ENCODE data around the gene RORC.
A peak's percentile ranks its signal among the peaks of the same experiment; 100 is the strongest.

Gene RORC

GRCh38 chr1:151839457-151840403 lies 8.1 kb upstream of the RORC start, which contains the start of gene C2CD4D:
Gene C2CD4D, minus strand, starts transcription at chr1:151839820. Its CDS starts 831 bp downstream, at chr1:151838989.
- peak within 1 kb of the TSS; percentile 63 for H3K9ac ChIP-seq (ENCODE audit: low read depth, low read length)
- peaks cover 17% of the 10 kb centered on the region for H3K4me1 ChIP-seq (ENCODE audit: insufficient read depth, low read length)
- no peaks in the 10 kb centered on the region for H3K9me3 ChIP-seq (ENCODE audit: control insufficient read depth, insufficient read depth, low read length)

GRCh38 chr1:151839082-151839412 lies 7.4 kb upstream of the RORC start:
- Histone ChIP-seq H3K9ac (ENCODE audit: low read depth, low read length) (peak overlapping the region; percentile 63), H3K9me3 (ENCODE audit: control insufficient read depth, insufficient read depth, low read length) (no peaks in the 10 kb centered on the region), H3K4me1 (ENCODE audit: insufficient read depth, low read length) (peaks cover 17% of the 10 kb centered on the region), H3K36me3 (ENCODE audit: insufficient read depth, low read length) (no peaks in the 10 kb centered on the region)

More at GRCh38 chr1:151839457-151840403, 8.1 kb upstream of the RORC start, which contains the start of gene C2CD4D:
- H3K36me3 ChIP-seq (ENCODE audit: insufficient read depth, low read length), result no peaks in the 10 kb centered on the region

- no peaks in the 10 kb centered on the region for H3K36me3 ChIP-seq (ENCODE audit: insufficient read depth, low read length)
- H3K4me1 ChIP-seq (ENCODE audit: insufficient read depth, low read length), result peaks cover 17% of the 10 kb centered on the region
- peak overlapping the region; percentile 63 for H3K9ac ChIP-seq (ENCODE audit: low read depth, low read length)
- H3K9me3 ChIP-seq (ENCODE audit: control insufficient read depth, insufficient read depth, low read length), result no peaks in the 10 kb centered on the region
These were observed 6.8 kb upstream of the RORC start for GRCh38 chr1:151838222-151839081.

GRCh38 chr1:151837884-151838221 lies 6.3 kb upstream of the RORC start:
- peak overlapping the region; percentile 63; the same call in 1 of the 2 replicates for H3K9ac ChIP-seq (ENCODE audit: low read depth, low read length)
- no peaks in the 10 kb centered on the region for H3K9me3 ChIP-seq (ENCODE audit: control insufficient read depth, insufficient read depth, low read length)
- peaks cover 17% of the 10 kb centered on the region for H3K4me1 ChIP-seq (ENCODE audit: insufficient read depth, low read length)
- H3K36me3 ChIP-seq (ENCODE audit: insufficient read depth, low read length), result no peaks in the 10 kb centered on the region

- peaks cover 17% of the 10 kb centered on the region for H3K4me1 ChIP-seq (ENCODE audit: insufficient read depth, low read length)
- no peaks in the 10 kb centered on the region for H3K9me3 ChIP-seq (ENCODE audit: control insufficient read depth, insufficient read depth, low read length)
- H3K9ac ChIP-seq (ENCODE audit: low read depth, low read length), result peak overlapping the region; percentile 63; the same call in 1 of the 2 replicates
- no peaks in the 10 kb centered on the region for H3K36me3 ChIP-seq (ENCODE audit: insufficient read depth, low read length)
These were observed 5.6 kb upstream of the RORC start for GRCh38 chr1:151837197-151837596.

- no peaks in the 10 kb centered on the region for H3K36me3 ChIP-seq (ENCODE audit: insufficient read depth, low read length)
- H3K9me3 ChIP-seq (ENCODE audit: control insufficient read depth, insufficient read depth, low read length), result no peaks in the 10 kb centered on the region
- H3K4me1 ChIP-seq (ENCODE audit: insufficient read depth, low read length), result peaks cover 19% of the 10 kb centered on the region
- H3K9ac ChIP-seq (ENCODE audit: low read depth, low read length), result no peak overlapping the region
These were observed 4.0 kb upstream of the RORC start for GRCh38 chr1:151835596-151835995.

GRCh38 chr1:151834239-151834638 lies 2.6 kb upstream of the RORC start:
- peaks cover 27% of the 10 kb centered on the region for H3K4me1 ChIP-seq (ENCODE audit: insufficient read depth, low read length)
- H3K9me3 ChIP-seq (ENCODE audit: control insufficient read depth, insufficient read depth, low read length), result no peaks in the 10 kb centered on the region
- no peaks in the 10 kb centered on the region for H3K36me3 ChIP-seq (ENCODE audit: insufficient read depth, low read length)
- H3K9ac ChIP-seq (ENCODE audit: low read depth, low read length), result no peak overlapping the region

GRCh38 chr1:151833172-151833900 lies 1.7 kb upstream of the RORC start:
- no peak overlapping the region for H3K9ac ChIP-seq (ENCODE audit: low read depth, low read length)
- H3K9me3 ChIP-seq (ENCODE audit: control insufficient read depth, insufficient read depth, low read length), result no peaks in the 10 kb centered on the region
- peaks cover 31% of the 10 kb centered on the region for H3K4me1 ChIP-seq (ENCODE audit: insufficient read depth, low read length)
- H3K36me3 ChIP-seq (ENCODE audit: insufficient read depth, low read length), result no peaks in the 10 kb centered on the region

- peaks cover 33% of the 10 kb centered on the region for H3K4me1 ChIP-seq (ENCODE audit: insufficient read depth, low read length)
- no peak overlapping the region for H3K9ac ChIP-seq (ENCODE audit: low read depth, low read length)
- H3K9me3 ChIP-seq (ENCODE audit: control insufficient read depth, insufficient read depth, low read length), result no peaks in the 10 kb centered on the region
- no peaks in the 10 kb centered on the region for H3K36me3 ChIP-seq (ENCODE audit: insufficient read depth, low read length)
These were observed 847 bp upstream of the RORC start for GRCh38 chr1:151832318-151832980.

GRCh38 chr1:151831256-151831591 lies 378 bp downstream of the RORC start:
- no peak overlapping the region for H3K9ac ChIP-seq (ENCODE audit: low read depth, low read length)
- peaks cover 27% of the 10 kb centered on the region for H3K4me1 ChIP-seq (ENCODE audit: insufficient read depth, low read length)
- no peaks in the 10 kb centered on the region for H3K36me3 ChIP-seq (ENCODE audit: insufficient read depth, low read length)
- H3K9me3 ChIP-seq (ENCODE audit: control insufficient read depth, insufficient read depth, low read length), result no peaks in the 10 kb centered on the region

GRCh38 chr1:151830055-151830454 lies 1.5 kb downstream of the RORC start:
- Histone ChIP-seq H3K4me1 (ENCODE audit: insufficient read depth, low read length) (peaks cover 35% of the 10 kb centered on the region), H3K9ac (ENCODE audit: low read depth, low read length) (no peak overlapping the region), H3K9me3 (ENCODE audit: control insufficient read depth, insufficient read depth, low read length) (no peaks in the 10 kb centered on the region), H3K36me3 (ENCODE audit: insufficient read depth, low read length) (no peaks in the 10 kb centered on the region)

- no peaks in the 10 kb centered on the region for H3K9me3 ChIP-seq (ENCODE audit: control insufficient read depth, insufficient read depth, low read length)
- H3K4me1 ChIP-seq (ENCODE audit: insufficient read depth, low read length), result peaks cover 35% of the 10 kb centered on the region
- H3K9ac ChIP-seq (ENCODE audit: low read depth, low read length), result no peak overlapping the region
- no peaks in the 10 kb centered on the region for H3K36me3 ChIP-seq (ENCODE audit: insufficient read depth, low read length)
These were observed 2.1 kb downstream of the RORC start for GRCh38 chr1:151829352-151830046.

GRCh38 chr1:151828921-151829320 lies 2.7 kb downstream of the RORC start:
- Histone ChIP-seq H3K9ac (ENCODE audit: low read depth, low read length) (no peak overlapping the region), H3K9me3 (ENCODE audit: control insufficient read depth, insufficient read depth, low read length) (no peaks in the 10 kb centered on the region), H3K4me1 (ENCODE audit: insufficient read depth, low read length) (peaks cover 35% of the 10 kb centered on the region), H3K36me3 (ENCODE audit: insufficient read depth, low read length) (no peaks in the 10 kb centered on the region)

Measured in ES-I3 (cell line).